Panc1 (cell line): ENCODE measurements around the gene MICALL2. TPM values are rescaled to one million over a fixed set of nuclear protein-coding genes. Genes with fewer than 3 reads are reported as not detected.
A peak's percentile ranks its signal among the peaks of the same experiment; 100 is the strongest.

Experiments used
- ATAC-seq: fragments of 200-7000 bp; cut with Tn5 transposase; 2 replicates; pipeline ENCODE4 v1.9.1; 2020; ENCODE audit warnings: mild to moderate bottlenecking, moderate library complexity
- BruUV-seq: library from RNA; stranded (reverse); fragments of 400-500 nt; replicated peaks from 2 replicates; lab custom pipeline; 2021; lab: Mats Ljungman, UMichigan
- CTCF ChIA-PET: fragments of 300-600 bp; sonication (Branson Sonifier 250); formaldehyde crosslinking; loops from one replicate; lab custom pipeline; 2022; ENCODE audit warnings: antibody characterized with exemption; lab: Charles Lee
- POLR2A ChIA-PET: fragments of 300-600 bp; sonication (Branson Sonifier 250); formaldehyde crosslinking; loops from one replicate; lab custom pipeline; 2022; ENCODE audit warnings: antibody characterized with exemption; lab: Charles Lee
- DNase-seq: peaks from one replicate; pipeline ENCODE4 v3.0.0-alpha.2; 2010; ENCODE audit warnings: low read depth, low spot score
- H3K27ac ChIP-seq: 2 replicates; pipeline ENCODE4 v1.5.1; 2011; ENCODE audit warnings: mild to moderate bottlenecking, low read length, inconsistent platforms
- H3K27me3 ChIP-seq: fragments of 200-500 bp; sonication (Bioruptor generic); 2 replicates; pipeline ENCODE4 v1.6.0; 2014; ENCODE audit warnings: low read length, inconsistent platforms; ENCODE audit not compliant: control insufficient read depth, insufficient read depth
- H3K36me3 ChIP-seq: fragments of 200-500 bp; sonication (Bioruptor generic); 2 replicates; pipeline ENCODE4 v1.5.1; 2014; ENCODE audit warnings: inconsistent platforms, mild to moderate bottlenecking, low read length, moderate library complexity; ENCODE audit not compliant: control insufficient read depth, insufficient read depth
- H3K4me1 ChIP-seq: 2 replicates; pipeline ENCODE4 v1.5.1; 2011; ENCODE audit warnings: inconsistent platforms, mild to moderate bottlenecking, low read length, moderate library complexity; ENCODE audit not compliant: control insufficient read depth, insufficient read depth
- H3K4me3 ChIP-seq, 2 experiments: 2 replicates each; pipeline ENCODE4 v1.5.1; 2011 to 2012; ENCODE audit warnings: low read depth in 2 of 2, low read length in 2 of 2, mild to moderate bottlenecking in 2 of 2, inconsistent platforms in 1 of 2, moderate library complexity in 1 of 2
- H3K9me3 ChIP-seq: fragments of 200-500 bp; sonication (Bioruptor generic); 2 replicates; pipeline ENCODE4 v1.5.1; 2014; ENCODE audit warnings: low read depth, mild to moderate bottlenecking, inconsistent platforms, low read length, moderate library complexity; ENCODE audit not compliant: control insufficient read depth, insufficient read depth
- POLR2AphosphoS5 ChIP-seq: IDR thresholded peaks from 2 replicates; pipeline ENCODE4 v1.6.1; 2012; ENCODE audit warnings: mild to moderate bottlenecking, low read depth, low read length, moderate library complexity
- SIN3A ChIP-seq: IDR thresholded peaks from 2 replicates; pipeline ENCODE4 v1.6.1; 2012; ENCODE audit warnings: low read depth, mild to moderate bottlenecking, low read length, moderate library complexity, borderline replicate concordance; ENCODE audit not compliant: insufficient read depth
- TCF7L2 ChIP-seq: IDR thresholded peaks from 2 replicates; pipeline ENCODE4 v1.6.1; 2011; ENCODE audit warnings: mild to moderate bottlenecking, low read depth, low read length, inconsistent platforms
- in situ Hi-C: cut with HindIII; loops from 2 replicates; pipeline ENCODE4 v1.10.0; 2016; ENCODE audit warnings: low sequenced_read_pairs, low pct_unique_long_range_greater_than_20kb
- intact Hi-C: fragments of 100-400 bp; cut with micrococcal nuclease; formaldehyde crosslinking; loops from one replicate; pipeline ENCODE4 v1.10.0; 2022; ENCODE audit not compliant: unreplicated experiment
- total RNA-seq: library from RNA; stranded (reverse); gene quantifications from one replicate; pipeline ENCODE4 v1.2.1, GENCODE V29; 2021; ENCODE audit not compliant: unreplicated experiment
- TF ChIP-seq, protein P1 (sequence below): fragments of 450-650 bp; IDR thresholded peaks from 2 replicates; pipeline ENCODE4 v1.5.1; 2017; ENCODE audit warnings: mild to moderate bottlenecking
- TF ChIP-seq, protein P2 (sequence below), 2 experiments: IDR thresholded peaks; 2 replicates each; pipeline ENCODE4 v1.6.1; 2011 to 2012; ENCODE audit warnings: low read depth in 2 of 2, control low read depth in 1 of 2, low read length in 1 of 2, mild to moderate bottlenecking in 1 of 2, moderate library complexity in 1 of 2; ENCODE audit not compliant: insufficient read depth in 1 of 2

The MICALL2 gene
- total RNA-seq, 1 experiment from 2014 or later: 144 TPM

- intact Hi-C loops (no loop called here), in situ Hi-C loops (no loop called here)
- ChIA-PET CTCF (no interaction called here), POLR2A (interaction anchor here (0.6 kb wide), 1 partner anchor 163 kb away, joined by 11 read pairs; no protein-coding TSS in a partner anchor)
- ATAC-seq: no peak
- no TSS peak for BruUV-seq
- Histone ChIP-seq H3K4me3 (no peak overlapping the region), H3K27ac (peak overlapping the region; percentile 87), H3K27me3 (no peaks in the 10 kb centered on the region), H3K36me3 (no peaks in the 10 kb centered on the region), H3K4me1 (peaks cover 96% of the 10 kb centered on the region), H3K9me3 (no peaks in the 10 kb centered on the region)
- TF ChIP-seq TCF7L2 (no peak), SIN3A (no peak), POLR2AphosphoS5 (no peak)
- TF ChIP-seq, protein P1, sequence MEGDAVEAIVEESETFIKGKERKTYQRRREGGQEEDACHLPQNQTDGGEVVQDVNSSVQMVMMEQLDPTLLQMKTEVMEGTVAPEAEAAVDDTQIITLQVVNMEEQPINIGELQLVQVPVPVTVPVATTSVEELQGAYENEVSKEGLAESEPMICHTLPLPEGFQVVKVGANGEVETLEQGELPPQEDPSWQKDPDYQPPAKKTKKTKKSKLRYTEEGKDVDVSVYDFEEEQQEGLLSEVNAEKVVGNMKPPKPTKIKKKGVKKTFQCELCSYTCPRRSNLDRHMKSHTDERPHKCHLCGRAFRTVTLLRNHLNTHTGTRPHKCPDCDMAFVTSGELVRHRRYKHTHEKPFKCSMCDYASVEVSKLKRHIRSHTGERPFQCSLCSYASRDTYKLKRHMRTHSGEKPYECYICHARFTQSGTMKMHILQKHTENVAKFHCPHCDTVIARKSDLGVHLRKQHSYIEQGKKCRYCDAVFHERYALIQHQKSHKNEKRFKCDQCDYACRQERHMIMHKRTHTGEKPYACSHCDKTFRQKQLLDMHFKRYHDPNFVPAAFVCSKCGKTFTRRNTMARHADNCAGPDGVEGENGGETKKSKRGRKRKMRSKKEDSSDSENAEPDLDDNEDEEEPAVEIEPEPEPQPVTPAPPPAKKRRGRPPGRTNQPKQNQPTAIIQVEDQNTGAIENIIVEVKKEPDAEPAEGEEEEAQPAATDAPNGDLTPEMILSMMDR: no peak
- TF ChIP-seq, protein P2, sequence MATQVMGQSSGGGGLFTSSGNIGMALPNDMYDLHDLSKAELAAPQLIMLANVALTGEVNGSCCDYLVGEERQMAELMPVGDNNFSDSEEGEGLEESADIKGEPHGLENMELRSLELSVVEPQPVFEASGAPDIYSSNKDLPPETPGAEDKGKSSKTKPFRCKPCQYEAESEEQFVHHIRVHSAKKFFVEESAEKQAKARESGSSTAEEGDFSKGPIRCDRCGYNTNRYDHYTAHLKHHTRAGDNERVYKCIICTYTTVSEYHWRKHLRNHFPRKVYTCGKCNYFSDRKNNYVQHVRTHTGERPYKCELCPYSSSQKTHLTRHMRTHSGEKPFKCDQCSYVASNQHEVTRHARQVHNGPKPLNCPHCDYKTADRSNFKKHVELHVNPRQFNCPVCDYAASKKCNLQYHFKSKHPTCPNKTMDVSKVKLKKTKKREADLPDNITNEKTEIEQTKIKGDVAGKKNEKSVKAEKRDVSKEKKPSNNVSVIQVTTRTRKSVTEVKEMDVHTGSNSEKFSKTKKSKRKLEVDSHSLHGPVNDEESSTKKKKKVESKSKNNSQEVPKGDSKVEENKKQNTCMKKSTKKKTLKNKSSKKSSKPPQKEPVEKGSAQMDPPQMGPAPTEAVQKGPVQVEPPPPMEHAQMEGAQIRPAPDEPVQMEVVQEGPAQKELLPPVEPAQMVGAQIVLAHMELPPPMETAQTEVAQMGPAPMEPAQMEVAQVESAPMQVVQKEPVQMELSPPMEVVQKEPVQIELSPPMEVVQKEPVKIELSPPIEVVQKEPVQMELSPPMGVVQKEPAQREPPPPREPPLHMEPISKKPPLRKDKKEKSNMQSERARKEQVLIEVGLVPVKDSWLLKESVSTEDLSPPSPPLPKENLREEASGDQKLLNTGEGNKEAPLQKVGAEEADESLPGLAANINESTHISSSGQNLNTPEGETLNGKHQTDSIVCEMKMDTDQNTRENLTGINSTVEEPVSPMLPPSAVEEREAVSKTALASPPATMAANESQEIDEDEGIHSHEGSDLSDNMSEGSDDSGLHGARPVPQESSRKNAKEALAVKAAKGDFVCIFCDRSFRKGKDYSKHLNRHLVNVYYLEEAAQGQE (IDR thresholded peaks at IDR 0.05; ENCODE audit: insufficient read depth in 1 of 2, low read depth in 2 of 2, low read length in 1 of 2): no peak
- no peak for DNase-seq
These were observed 7.1 kb downstream of the MICALL2 start for GRCh38 chr7:1452205-1452604.

DNA sequence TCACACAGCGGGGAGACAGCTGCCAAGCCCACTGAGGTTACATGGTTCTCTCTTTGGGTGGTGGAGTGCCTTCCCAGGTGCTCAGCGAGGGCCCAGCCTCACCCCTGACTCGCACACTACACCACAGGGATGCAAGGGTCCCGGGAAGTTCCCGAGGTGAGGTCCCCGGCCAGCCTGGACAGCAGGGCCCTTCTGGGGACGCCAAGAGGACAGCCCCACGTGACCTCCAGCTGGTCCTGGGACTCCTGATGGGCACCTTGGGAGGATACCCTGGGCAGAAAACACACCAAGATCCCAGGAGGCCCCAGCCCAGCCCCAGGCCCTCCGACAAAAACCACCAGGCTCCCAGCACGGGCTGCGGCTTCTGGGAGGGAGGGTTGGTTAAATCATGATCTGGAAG is 8.3 kb downstream of the MICALL2 start:
- intact Hi-C loops: no loop called here
- Histone ChIP-seq H3K4me1 (peaks cover 91% of the 10 kb centered on the region), H3K27me3 (no peaks in the 10 kb centered on the region), H3K27ac (peak overlapping the region; percentile 81), H3K9me3 (no peaks in the 10 kb centered on the region), H3K4me3 (no peak overlapping the region), H3K36me3 (no peaks in the 10 kb centered on the region)
- TF ChIP-seq, protein P2 (IDR thresholded peaks at IDR 0.05; ENCODE audit: insufficient read depth in 1 of 2, low read depth in 2 of 2, low read length in 1 of 2): no peak
- TF ChIP-seq POLR2AphosphoS5: no peak
- no peak for TF ChIP-seq TCF7L2
- no peak for TF ChIP-seq SIN3A
- TF ChIP-seq, protein P1: no peak
- in situ Hi-C loops: no loop called here
- no TSS peak for BruUV-seq
- ChIA-PET CTCF (no interaction called here), POLR2A (no interaction called here)
- DNase-seq (no peak), ATAC-seq (no peak)
